HEK293T (cell line): ENCODE data around the gene FSCN2.

Experiments used
- CTCF ChIA-PET: fragments of 350-600 bp; formaldehyde crosslinking; extraction: SDS; loops from one replicate; lab custom pipeline; 2021; ENCODE audit warnings: antibody characterized with exemption, inconsistent platforms; lab: Yijun Ruan, JAX
- POLR2A ChIA-PET: fragments of 350-600 bp; formaldehyde crosslinking; extraction: SDS; loops from one replicate; lab custom pipeline; 2020; ENCODE audit warnings: antibody characterized with exemption, inconsistent platforms; lab: Yijun Ruan, JAX
- DNase-seq: peaks from one replicate; pipeline ENCODE4 v3.0.0; 2012; ENCODE audit warnings: mixed read lengths; ENCODE audit errors: extremely low spot score
- ARNT ChIP-seq: fragments of 450-650 bp; IDR thresholded peaks from 2 replicates; pipeline ENCODE4 v1.6.1; 2017; ENCODE audit warnings: mild to moderate bottlenecking
- BHLHE40 ChIP-seq: fragments of 450-650 bp; IDR thresholded peaks from 2 replicates; pipeline ENCODE4 v1.6.1; 2016; ENCODE audit warnings: mild to moderate bottlenecking, moderate library complexity, borderline replicate concordance
- CTBP1 ChIP-seq: fragments of 450-650 bp; IDR thresholded peaks from 2 replicates; pipeline ENCODE4 v1.6.1; 2016; ENCODE audit warnings: borderline replicate concordance
- ELF4 ChIP-seq: fragments of 450-650 bp; IDR thresholded peaks from 2 replicates; pipeline ENCODE4 v1.6.1; 2017; ENCODE audit warnings: antibody characterized with exemption
- FOXA1 ChIP-seq: fragments of 450-650 bp; IDR thresholded peaks from 2 replicates; pipeline ENCODE4 v1.6.1; 2016; ENCODE audit warnings: mild to moderate bottlenecking
- FOXK2 ChIP-seq: fragments of 450-650 bp; IDR thresholded peaks from 2 replicates; pipeline ENCODE4 v1.6.1; 2016; ENCODE audit warnings: mild to moderate bottlenecking
- FOXM1 ChIP-seq: fragments of 450-650 bp; IDR thresholded peaks from 2 replicates; pipeline ENCODE4 v1.6.1; 2017; ENCODE audit warnings: mild to moderate bottlenecking, borderline replicate concordance
- HDGF ChIP-seq: fragments of 450-650 bp; IDR thresholded peaks from 2 replicates; pipeline ENCODE4 v1.6.1; 2017; ENCODE audit warnings: antibody characterized with exemption, borderline replicate concordance
- L3MBTL2 ChIP-seq: fragments of 450-650 bp; conservative IDR thresholded peaks from 2 replicates; pipeline ENCODE4 v1.6.1; 2016; ENCODE audit warnings: mild to moderate bottlenecking
- LEF1 ChIP-seq: fragments of 450-650 bp; IDR thresholded peaks from 2 replicates; pipeline ENCODE4 v1.6.1; 2017; ENCODE audit warnings: mild to moderate bottlenecking, borderline replicate concordance
- NFRKB ChIP-seq: fragments of 450-650 bp; IDR thresholded peaks from 2 replicates; pipeline ENCODE4 v1.6.1; 2016; ENCODE audit warnings: mild to moderate bottlenecking, moderate library complexity
- SP1 ChIP-seq: fragments of 450-650 bp; IDR thresholded peaks from 2 replicates; pipeline ENCODE4 v1.6.1; 2017
- SUZ12 ChIP-seq: fragments of 450-650 bp; IDR thresholded peaks from 2 replicates; pipeline ENCODE4 v1.6.1; 2016; ENCODE audit warnings: mild to moderate bottlenecking
- TARDBP ChIP-seq: fragments of 450-650 bp; IDR thresholded peaks from 2 replicates; pipeline ENCODE4 v1.6.1; 2016
- ZNF384 ChIP-seq: fragments of 450-650 bp; IDR thresholded peaks from 2 replicates; pipeline ENCODE4 v1.6.1; 2016
- TF ChIP-seq, protein P1 (sequence below): fragments of 450-650 bp; IDR thresholded peaks from 2 replicates; pipeline ENCODE4 v1.6.1; 2016

Gene FSCN2

DNA sequence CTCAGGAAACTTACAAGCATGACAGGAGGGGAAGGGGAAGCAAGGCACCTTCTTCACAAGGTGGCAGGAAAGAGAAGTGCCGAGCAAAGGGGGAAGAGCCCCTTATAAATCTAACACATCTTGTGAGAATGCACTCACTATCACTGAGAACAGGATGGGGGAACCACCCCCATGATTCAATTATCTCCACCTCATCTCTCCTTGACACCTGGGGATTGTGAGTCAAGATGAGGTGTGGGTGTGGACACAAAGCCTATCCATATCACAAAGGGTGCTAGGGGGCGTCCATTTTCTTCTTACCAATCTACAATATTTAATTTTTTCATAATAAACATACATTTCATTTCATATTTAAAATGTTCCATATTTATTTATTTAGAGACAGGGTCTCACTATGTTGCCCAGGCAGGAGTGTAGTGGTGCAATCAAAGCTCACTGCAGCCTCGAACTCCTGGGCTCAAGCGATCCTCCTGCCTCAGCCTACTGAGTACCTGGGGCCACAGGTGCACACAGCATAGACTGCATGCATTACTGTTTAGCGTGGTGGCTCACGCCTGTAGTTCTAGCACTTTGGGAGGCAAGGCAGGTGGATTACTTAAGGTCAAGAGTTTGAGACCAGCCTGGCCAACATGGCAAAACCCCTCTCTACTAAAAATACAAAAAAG is 50.5 kb downstream of the FSCN2 start:
- no peak for TF ChIP-seq FOXA1
- TF ChIP-seq, protein P1, sequence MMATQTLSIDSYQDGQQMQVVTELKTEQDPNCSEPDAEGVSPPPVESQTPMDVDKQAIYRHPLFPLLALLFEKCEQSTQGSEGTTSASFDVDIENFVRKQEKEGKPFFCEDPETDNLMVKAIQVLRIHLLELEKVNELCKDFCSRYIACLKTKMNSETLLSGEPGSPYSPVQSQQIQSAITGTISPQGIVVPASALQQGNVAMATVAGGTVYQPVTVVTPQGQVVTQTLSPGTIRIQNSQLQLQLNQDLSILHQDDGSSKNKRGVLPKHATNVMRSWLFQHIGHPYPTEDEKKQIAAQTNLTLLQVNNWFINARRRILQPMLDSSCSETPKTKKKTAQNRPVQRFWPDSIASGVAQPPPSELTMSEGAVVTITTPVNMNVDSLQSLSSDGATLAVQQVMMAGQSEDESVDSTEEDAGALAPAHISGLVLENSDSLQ, result no peak
- TF ChIP-seq ELF4, result no peak
- no peak for TF ChIP-seq CTBP1
- no peak for TF ChIP-seq SP1
- no peak for TF ChIP-seq BHLHE40
- TF ChIP-seq LEF1, result no peak
- no peak for TF ChIP-seq HDGF
- no peak for TF ChIP-seq SUZ12
- TF ChIP-seq L3MBTL2, result no peak
- no peak for TF ChIP-seq ARNT
- TF ChIP-seq NFRKB, result no peak
- no peak for TF ChIP-seq FOXK2
- no peak for DNase-seq
- CTCF ChIA-PET, result interaction anchor here (1.1 kb wide), 1 partner anchor 12 kb away, joined by 3 read pairs; no protein-coding TSS in a partner anchor
- POLR2A ChIA-PET, result no interaction called here

DNA sequence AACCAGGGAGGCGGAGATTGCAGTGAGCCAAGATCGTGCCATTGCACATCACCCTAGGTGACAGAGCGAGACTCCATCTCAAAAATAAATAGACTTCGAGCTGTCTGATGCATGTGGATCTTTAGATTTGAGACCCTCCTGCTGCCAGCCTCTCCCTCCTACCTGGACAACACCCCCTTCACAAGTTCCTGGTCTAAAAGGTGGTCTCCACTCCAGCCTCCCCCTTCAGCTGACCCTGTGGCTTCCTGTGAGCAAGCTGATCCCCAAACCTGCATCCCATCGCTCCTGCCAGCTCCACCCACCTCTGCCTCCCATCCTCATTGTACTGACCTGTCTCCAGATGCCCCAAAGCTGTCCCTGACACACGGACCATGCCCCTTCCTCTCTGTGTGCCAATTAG is 51.1 kb downstream of the FSCN2 start:
- ChIA-PET POLR2A (interaction anchor here (0.8 to 1.1 kb wide), 2 partner anchors 13 to 27 kb away, joined by 3 to 4 read pairs; partner anchors contain the start of gene FAAP100), CTCF (no interaction called here)
- DNase-seq, result no peak
- TF ChIP-seq BHLHE40 (no peak), ARNT (no peak), NFRKB (no peak), SUZ12 (no peak), TARDBP (no peak), CTBP1 (no peak), FOXA1 (no peak), FOXM1 (no peak), FOXK2 (no peak), LEF1 (no peak), ELF4 (no peak), SP1 (no peak), L3MBTL2 (no peak)
- TF ChIP-seq, protein P1, result no peak

DNA sequence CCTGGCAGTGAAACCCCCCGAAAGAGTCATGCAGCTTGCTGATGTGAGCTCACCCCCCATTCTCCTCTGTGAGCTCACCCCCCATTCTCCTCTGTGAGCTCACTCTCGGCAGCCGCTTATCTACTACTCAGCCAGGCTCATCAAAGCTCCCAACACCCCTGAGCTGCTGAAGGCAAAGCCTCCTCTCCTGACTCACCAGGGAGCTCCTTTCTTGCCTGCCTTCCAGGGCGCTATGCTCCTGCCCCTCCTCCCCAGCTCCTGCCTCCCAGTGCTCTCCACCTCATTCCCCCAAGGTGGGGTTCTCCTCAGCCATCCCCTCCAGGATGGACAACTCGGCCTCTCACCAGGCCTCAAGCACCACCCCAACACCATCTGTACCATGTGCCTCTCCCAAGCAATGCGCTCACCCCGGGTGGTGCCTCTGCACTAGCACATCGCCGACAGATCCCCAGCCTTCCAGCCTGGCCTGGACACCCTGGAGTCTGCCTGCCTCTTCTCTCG is 51.7 kb downstream of the FSCN2 start:
- no peak for TF ChIP-seq FOXA1
- no peak for TF ChIP-seq FOXM1
- TF ChIP-seq, protein P1, result no peak
- TF ChIP-seq ARNT, result no peak
- no peak for TF ChIP-seq FOXK2
- no peak for TF ChIP-seq SUZ12
- TF ChIP-seq SP1, result no peak
- no peak for TF ChIP-seq NFRKB
- no peak for TF ChIP-seq ZNF384
- no peak for TF ChIP-seq TARDBP
- no peak for TF ChIP-seq LEF1
- TF ChIP-seq L3MBTL2, result no peak
- no peak for TF ChIP-seq ELF4
- no peak for TF ChIP-seq CTBP1
- no peak for TF ChIP-seq HDGF
- TF ChIP-seq BHLHE40, result no peak
- DNase-seq, result no peak
- ChIA-PET CTCF (no interaction called here), POLR2A (interaction anchor here (0.8 to 1.1 kb wide), 2 partner anchors 13 to 28 kb away, joined by 3 to 4 read pairs; partner anchors contain the start of gene FAAP100)

- DNase-seq, result no peak
- CTCF ChIA-PET, result no interaction called here
- POLR2A ChIA-PET, result interaction anchor here (1.1 kb wide), 1 partner anchor 28 kb away, joined by 4 read pairs; the partner anchor contains the start of gene FAAP100
- TF ChIP-seq ARNT (no peak), SUZ12 (no peak), CTBP1 (no peak), L3MBTL2 (no peak), SP1 (no peak), FOXK2 (no peak), BHLHE40 (no peak), NFRKB (no peak), ZNF384 (no peak), FOXA1 (no peak), HDGF (no peak), ELF4 (no peak), LEF1 (no peak), FOXM1 (no peak), TARDBP (no peak)
- TF ChIP-seq, protein P1, result no peak
These were observed 52.3 kb downstream of the FSCN2 start for GRCh38 chr17:81580481-81580880.

DNA sequence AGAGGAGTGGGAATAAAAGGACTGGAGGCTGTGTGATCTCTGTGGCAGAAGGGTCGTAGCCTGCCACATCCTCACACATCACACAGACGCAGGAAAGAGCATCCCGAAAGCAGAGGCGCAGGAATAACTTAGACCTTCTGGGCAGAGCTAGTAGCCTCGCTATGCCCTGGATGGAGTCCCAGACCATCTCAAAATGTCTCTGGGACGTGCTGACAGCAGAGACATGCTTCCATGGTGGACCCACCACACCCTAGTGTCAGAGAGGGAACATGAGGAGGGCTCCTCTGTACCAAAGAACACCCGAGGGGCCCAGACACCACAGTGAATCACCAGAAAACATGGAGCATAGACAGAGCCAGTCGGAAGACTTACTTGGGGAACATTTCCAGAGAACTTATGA is 53.6 kb downstream of the FSCN2 start:
- TF ChIP-seq FOXA1 (no peak), L3MBTL2 (no peak)
- no peak for DNase-seq
- ChIA-PET CTCF (no interaction called here), POLR2A (no interaction called here)
